ENCODE data around the gene CRLF2.

DNA sequence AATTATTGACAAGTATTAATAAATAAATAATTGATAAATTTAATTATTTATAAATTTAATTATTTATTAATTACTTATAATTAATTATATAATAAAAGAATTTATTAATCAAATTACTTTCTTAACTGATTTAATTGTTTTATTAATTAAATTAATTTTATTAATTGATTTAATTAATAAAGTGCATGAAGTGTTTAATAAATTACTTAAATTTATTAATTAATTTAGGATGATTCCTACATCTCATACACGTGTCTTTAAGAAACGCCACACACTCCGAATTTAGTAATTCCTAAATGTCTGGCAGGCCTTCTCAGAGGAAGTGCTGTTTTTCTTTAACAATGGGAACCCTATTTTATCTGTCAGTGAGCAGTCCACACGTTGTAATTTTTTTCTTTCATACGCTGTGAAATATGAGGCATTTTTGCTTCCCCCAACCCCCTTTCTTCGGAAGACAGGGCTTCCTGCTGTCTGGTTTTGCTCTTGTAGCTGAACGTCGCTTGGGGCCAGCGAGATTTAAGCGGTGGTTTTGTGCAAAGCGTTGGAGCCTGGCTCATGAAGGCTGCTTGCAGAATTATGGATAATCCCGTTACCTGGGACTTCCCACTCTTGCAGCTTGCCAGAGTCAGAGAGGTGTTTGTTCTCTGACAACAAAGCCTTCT, 46.8 kb downstream of the CRLF2 start:
- TF ChIP-seq TCF7L2 (IDR thresholded peaks at IDR 0.05; ENCODE audit: borderline replicate concordance, extremely low read depth, insufficient read depth, insufficient read length): no peak
- TF ChIP-seq RAD21 (IDR thresholded peaks at IDR 0.05; ENCODE audit: low read depth): no peak
- TF ChIP-seq POLR2AphosphoS5 (IDR thresholded peaks at IDR 0.05; ENCODE audit: low read depth, low read length): no peak
